HEK293 (cell line): ENCODE data around the gene URM1.

Source experiments
- CTCF ChIP-seq: fragments of 450-650 bp; formaldehyde crosslinking; IDR thresholded peaks from 2 replicates; pipeline ENCODE4 v1.5.1; 2016; ENCODE audit warnings: missing biosample characterization, missing genetic modification characterization
- REST ChIP-seq: fragments of 450-650 bp; formaldehyde crosslinking; IDR thresholded peaks from 2 replicates; pipeline ENCODE4 v1.5.1; 2016; ENCODE audit warnings: missing biosample characterization, missing genetic modification characterization
- TCF7L2 ChIP-seq: IDR thresholded peaks from 2 replicates; pipeline ENCODE4 v1.6.1; 2011; ENCODE audit warnings: low read depth, mild to moderate bottlenecking, inconsistent platforms, low read length, moderate library complexity, borderline replicate concordance
- ZNF121 ChIP-seq: fragments of 450-650 bp; formaldehyde crosslinking; IDR thresholded peaks from 2 replicates; pipeline ENCODE4 v1.5.1; 2016; ENCODE audit warnings: missing biosample characterization, missing genetic modification characterization
- ZNF274 ChIP-seq, 2 experiments: fragments of 200-500 bp in 1 of 2; fragments of 450-650 bp in 1 of 2; sonication (Bioruptor generic) in 1 of 2; formaldehyde crosslinking in 1 of 2; IDR thresholded peaks; 2 replicates each; pipeline versions ENCODE4 v1.5.1 to v1.6.1; 2014 to 2016; ENCODE audit warnings: borderline replicate concordance in 1 of 2, inconsistent platforms in 1 of 2, low read length in 1 of 2, missing biosample characterization in 1 of 2, missing genetic modification characterization in 1 of 2
- ZNF514 ChIP-seq: fragments of 450-650 bp; formaldehyde crosslinking; IDR thresholded peaks from 2 replicates; pipeline ENCODE4 v1.5.1; 2016; ENCODE audit warnings: missing biosample characterization, missing genetic modification characterization
- ZNF558 ChIP-seq: fragments of 450-650 bp; formaldehyde crosslinking; IDR thresholded peaks from 2 replicates; pipeline ENCODE4 v1.5.1; 2016; ENCODE audit warnings: missing biosample characterization, missing genetic modification characterization
- ZNF623 ChIP-seq: fragments of 450-650 bp; formaldehyde crosslinking; IDR thresholded peaks from 2 replicates; pipeline ENCODE4 v1.5.1; 2016; ENCODE audit warnings: missing biosample characterization, missing genetic modification characterization

GRCh38 chr9:128372188-128372641 lies 1.0 kb downstream of the URM1 start:
- TF ChIP-seq ZNF558 (tag by site-specific recombination), result no peak
- no peak for TF ChIP-seq REST (tag by site-specific recombination)
- TF ChIP-seq ZNF274 (IDR thresholded peaks at IDR 0.05; ENCODE audit: low read length), result no peak
- no peak for TF ChIP-seq ZNF274 (tag by site-specific recombination; IDR thresholded peaks at IDR 0.05; ENCODE audit: borderline replicate concordance)
- no peak for TF ChIP-seq CTCF (tag by site-specific recombination)
- TF ChIP-seq ZNF121 (tag by site-specific recombination), result no peak
- no peak for TF ChIP-seq TCF7L2
- no peak for TF ChIP-seq ZNF623
- no peak for TF ChIP-seq ZNF514 (tag by site-specific recombination)
